Measurements from ENCODE around the gene LAMA2. TPM values are rescaled to one million over a fixed set of nuclear protein-coding genes. Genes with fewer than 3 reads are reported as not detected.

The LAMA2 gene
- total RNA-seq, 2 donors from 2014 or later: 7.0 to 14.4 TPM

- ATAC-seq (no peak), DNase-seq (no peak)
- intact Hi-C loops (cut with DNase I, micrococcal nuclease): no loop called here
Observed at GRCh38 chr6:129351807-129352206, 468.9 kb downstream of the LAMA2 start.

GRCh38 chr6:129353067-129353466 is 470.1 kb downstream of the LAMA2 start:
- DNase-seq (peak; percentile 26 to 34), ATAC-seq (peak; percentile 56)
- intact Hi-C loops (cut with DNase I, micrococcal nuclease): no loop called here

DNA sequence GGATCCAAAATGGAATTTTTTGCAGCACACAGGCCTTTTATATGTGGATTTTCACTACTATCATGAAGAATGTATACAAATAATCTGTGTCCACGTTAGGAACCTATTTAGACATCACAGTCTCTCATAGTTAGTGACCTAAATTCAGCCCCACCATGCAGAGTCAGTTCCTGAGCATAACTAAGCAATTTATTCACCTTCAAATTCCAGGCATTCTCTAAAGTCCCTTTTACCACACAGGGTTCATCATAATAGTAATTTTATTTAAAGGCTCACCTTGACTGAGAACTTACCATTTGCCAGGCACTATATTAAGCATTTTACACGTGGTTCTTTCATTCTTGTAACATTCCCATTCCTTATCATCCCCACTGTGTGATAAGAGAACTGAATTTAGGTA is 473.2 kb downstream of the LAMA2 start:
- DNase-seq (no peak), ATAC-seq (no peak)
- intact Hi-C loops (cut with DNase I, micrococcal nuclease): no loop called here

GRCh38 chr6:129359811-129360681 is 477.1 kb downstream of the LAMA2 start:
- DNase-seq: no peak
- intact Hi-C loops (cut with DNase I, micrococcal nuclease): no loop called here
- ATAC-seq: peak; percentile 98

DNA sequence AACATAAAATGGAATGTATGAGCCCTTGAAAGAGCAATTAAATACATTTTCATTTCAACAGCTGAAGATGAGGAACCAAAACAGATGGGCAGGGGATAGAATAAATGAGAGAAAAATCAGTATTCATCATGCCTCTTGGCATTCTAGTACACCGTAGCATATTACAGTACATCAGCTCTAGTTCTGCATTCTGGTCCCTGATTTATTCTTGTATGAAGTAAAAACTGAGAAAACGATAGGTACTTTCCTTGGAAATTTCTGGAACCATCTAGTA is 477.7 kb downstream of the LAMA2 start:
- DNase-seq (no peak), ATAC-seq (no peak)
- intact Hi-C loops (cut with DNase I, micrococcal nuclease): no loop called here

- ATAC-seq: no peak
Observed at GRCh38 chr6:129364037-129364436, 481.1 kb downstream of the LAMA2 start.

DNA sequence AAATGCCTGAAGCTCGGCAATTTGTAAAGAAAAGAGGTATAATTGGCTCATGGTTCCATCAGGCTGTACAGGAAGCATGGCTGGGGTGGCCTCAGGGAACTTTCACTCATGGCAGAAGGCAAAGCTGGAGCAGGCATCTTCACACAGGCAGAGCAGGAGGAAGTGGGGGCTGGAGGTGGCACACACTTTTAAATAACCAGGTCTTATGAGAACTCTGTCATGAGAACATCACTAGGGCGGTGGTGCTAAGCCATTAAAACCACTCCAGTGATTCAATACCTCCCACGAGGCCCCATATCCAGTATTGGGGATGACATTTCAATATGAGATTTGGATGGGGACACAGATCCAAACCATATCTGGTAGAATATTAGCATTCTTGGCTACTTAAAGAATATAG is 481.8 kb downstream of the LAMA2 start:
- no peak for DNase-seq
- intact Hi-C loops (cut with DNase I, micrococcal nuclease): no loop called here
- no peak for ATAC-seq

More at GRCh38 chr6:129364037-129364436, 481.1 kb downstream of the LAMA2 start:
- intact Hi-C loops (cut with DNase I, micrococcal nuclease): no loop called here
- no peak for DNase-seq

DNA sequence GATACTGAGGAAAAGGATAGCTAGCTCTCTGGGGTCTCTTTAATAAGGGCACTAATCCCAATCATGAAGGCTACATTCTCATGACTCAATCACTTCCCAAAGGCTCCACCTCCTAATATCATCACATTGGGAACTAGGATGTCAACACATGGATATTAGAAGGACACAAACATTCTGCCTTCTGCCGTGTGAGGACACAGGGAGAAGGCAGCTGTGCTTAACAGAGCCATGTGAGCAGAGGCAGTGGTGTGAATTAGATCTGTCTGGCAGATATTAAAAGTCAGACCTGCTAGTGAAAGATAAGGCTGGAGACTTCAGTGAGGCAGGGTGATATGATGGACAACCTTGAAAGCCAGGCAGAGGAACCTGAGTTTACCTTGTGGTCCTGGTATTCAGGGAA is 485.1 kb downstream of the LAMA2 start:
- ATAC-seq (no peak), DNase-seq (no peak)
- intact Hi-C loops (cut with DNase I, micrococcal nuclease): no loop called here

DNA sequence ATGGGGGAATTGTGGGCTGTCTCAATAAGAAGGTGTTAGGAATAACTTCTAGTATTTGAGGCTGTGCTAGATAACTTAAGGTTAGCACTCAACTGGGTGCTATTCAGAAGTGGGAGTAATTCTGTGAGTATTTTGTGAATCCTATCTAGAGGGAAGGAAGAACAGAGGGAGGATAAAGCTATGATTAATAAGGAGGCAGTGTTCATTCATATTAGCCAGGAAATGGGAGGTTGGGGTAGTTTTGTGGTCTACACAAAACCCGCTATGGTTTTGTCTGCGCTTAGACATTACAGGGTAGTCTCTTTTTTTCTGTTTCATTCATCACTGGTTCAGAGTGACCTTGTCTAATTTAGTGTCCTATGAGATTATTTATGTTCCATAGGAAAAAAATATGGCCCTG is 486.0 kb downstream of the LAMA2 start:
- intact Hi-C loops (cut with DNase I, micrococcal nuclease): no loop called here
- ATAC-seq (no peak), DNase-seq (no peak)

DNA sequence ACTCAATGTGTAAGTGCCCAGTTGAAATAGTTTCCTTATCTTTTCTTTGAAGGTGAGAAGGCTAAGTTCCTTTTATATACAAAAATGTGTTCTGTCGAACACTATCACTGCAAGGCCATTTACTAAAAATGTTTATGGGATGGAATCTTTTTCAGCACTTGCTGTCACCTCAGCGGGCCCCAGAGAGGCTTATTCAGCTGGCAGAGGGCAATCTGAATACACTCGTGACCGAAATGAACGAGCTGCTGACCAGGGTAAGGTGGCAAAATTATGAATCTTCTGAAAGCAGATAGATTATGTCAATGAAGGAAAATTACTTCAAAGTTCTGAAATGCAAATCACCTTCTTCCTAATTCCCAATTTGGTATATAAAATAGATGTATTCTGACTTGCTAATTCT is 486.8 kb downstream of the LAMA2 start:
- ATAC-seq: no peak
- DNase-seq: no peak
- intact Hi-C loops (cut with DNase I, micrococcal nuclease): loop anchor here in 1 of 2 donors (10.0 kb wide), 1 partner anchor 645 kb away; no protein-coding TSS in a partner anchor

- peak; percentile 27 to 61 for DNase-seq
- intact Hi-C loops (cut with DNase I, micrococcal nuclease): loop anchor here in 1 of 2 donors (10.0 kb wide), 1 partner anchor 646 kb away; no protein-coding TSS in a partner anchor
- peak; percentile 40 for ATAC-seq
Observed at GRCh38 chr6:129370268-129370916, 487.5 kb downstream of the LAMA2 start.

DNA sequence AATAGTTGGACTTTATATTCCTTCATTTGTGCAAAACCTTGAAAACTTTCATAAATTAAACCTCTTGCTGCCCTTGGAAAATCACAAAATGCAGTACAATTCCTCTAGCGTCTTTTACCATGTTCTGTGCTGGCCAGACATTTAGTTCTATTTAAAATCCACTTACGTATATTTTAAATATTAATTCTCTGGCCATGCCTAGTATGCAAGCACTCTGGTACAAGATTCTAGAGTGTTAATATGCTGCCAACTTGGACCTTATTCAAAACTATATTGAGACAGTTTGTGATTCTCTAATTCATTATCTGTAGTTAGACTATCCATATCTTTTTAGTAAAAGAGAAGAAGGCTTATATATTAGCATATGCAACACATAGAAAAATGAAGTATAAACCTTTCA is 498.9 kb downstream of the LAMA2 start:
- ATAC-seq (no peak), DNase-seq (no peak)
- intact Hi-C loops (cut with DNase I, micrococcal nuclease): no loop called here

GRCh38 chr6:129382916-129383315 is 500.0 kb downstream of the LAMA2 start:
- ATAC-seq (no peak), DNase-seq (no peak)
- intact Hi-C loops (cut with DNase I, micrococcal nuclease): no loop called here

GRCh38 chr6:129385117-129385516 is 502.2 kb downstream of the LAMA2 start:
- DNase-seq (no peak), ATAC-seq (no peak)
- intact Hi-C loops (cut with DNase I, micrococcal nuclease): no loop called here

DNA sequence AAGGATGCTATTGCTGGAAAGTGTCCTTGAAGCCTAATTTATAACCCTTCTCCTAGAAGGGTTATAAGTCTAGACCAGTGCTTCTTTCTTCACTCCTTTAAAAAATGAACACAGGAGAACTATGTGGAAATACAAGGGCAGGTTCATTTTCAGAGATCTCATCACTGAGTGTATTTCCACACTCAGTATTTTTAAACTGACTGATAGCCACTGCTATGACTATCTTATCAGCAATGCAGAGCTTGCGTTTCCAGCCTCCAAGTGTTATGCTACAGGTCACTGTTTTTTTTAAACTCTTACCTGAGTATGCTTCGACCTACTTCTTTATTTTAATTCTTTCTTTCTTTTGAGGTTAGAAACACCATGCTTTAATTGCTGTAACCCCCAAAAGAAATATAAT is 508.0 kb downstream of the LAMA2 start:
- intact Hi-C loops (cut with DNase I, micrococcal nuclease): no loop called here
- ATAC-seq (no peak), DNase-seq (no peak)

DNA sequence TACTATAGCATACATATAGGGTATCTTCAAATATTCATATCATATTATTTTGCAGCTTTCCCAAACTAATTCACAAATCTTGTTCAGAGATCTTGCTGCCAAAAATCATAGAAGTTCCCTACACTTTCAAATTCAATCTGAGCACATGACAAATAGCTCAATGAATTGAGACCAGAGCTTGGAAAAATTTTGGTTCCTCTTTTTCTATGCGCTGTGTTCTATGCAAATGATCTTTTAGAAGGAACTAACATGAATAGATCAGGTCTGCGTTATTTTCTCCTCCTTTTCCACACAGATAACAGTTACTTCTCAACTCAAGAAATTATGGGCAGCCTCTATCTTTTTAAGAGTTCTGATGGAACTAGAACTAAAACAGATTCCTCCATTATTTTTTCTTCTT is 510.7 kb downstream of the LAMA2 start:
- DNase-seq (no peak), ATAC-seq (no peak)
- intact Hi-C loops (cut with DNase I, micrococcal nuclease): no loop called here

GRCh38 chr6:129398764-129399163 is 515.8 kb downstream of the LAMA2 start:
- intact Hi-C loops (cut with DNase I, micrococcal nuclease): no loop called here
- ATAC-seq (no peak), DNase-seq (no peak)

DNA sequence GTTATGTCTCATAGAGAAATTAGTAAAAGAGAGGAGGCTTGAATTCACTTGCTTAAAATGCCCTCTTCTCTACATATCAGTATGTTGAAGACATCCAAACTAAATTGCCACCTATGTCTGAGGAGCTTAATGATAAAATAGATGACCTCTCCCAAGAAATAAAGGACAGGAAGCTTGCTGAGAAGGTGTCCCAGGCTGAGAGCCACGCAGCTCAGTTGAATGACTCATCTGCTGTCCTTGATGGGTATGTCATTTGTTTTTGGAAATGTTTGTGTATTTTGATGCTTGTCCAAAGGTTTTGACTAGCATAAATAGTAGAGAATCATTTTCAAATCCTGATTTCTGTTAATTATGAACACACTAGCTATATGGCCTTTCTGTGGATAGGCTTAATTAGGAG is 519.3 kb downstream of the LAMA2 start:
- ATAC-seq (no peak), DNase-seq (no peak)
- intact Hi-C loops (cut with DNase I, micrococcal nuclease): no loop called here

DNA sequence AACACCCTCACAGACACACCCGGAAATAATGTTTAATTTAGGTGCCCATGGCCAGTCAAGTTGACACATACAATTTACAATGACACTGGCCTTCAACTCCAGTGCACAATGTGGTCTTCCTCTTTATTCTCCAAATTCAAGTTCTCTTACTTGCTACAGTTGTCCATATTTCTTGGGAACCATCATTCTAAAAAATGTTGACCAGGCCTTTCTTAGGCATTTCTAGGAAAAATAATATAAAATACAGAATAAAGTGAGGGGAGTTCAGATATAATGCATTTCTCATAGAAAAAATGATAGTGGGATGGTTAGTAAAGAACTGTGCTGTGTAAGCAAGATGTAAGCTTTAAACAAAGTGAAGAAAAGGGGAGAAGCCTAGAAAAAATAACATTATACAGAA is 528.2 kb downstream of the LAMA2 start:
- no peak for ATAC-seq
- intact Hi-C loops (cut with DNase I, micrococcal nuclease): no loop called here
- DNase-seq: no peak

DNA sequence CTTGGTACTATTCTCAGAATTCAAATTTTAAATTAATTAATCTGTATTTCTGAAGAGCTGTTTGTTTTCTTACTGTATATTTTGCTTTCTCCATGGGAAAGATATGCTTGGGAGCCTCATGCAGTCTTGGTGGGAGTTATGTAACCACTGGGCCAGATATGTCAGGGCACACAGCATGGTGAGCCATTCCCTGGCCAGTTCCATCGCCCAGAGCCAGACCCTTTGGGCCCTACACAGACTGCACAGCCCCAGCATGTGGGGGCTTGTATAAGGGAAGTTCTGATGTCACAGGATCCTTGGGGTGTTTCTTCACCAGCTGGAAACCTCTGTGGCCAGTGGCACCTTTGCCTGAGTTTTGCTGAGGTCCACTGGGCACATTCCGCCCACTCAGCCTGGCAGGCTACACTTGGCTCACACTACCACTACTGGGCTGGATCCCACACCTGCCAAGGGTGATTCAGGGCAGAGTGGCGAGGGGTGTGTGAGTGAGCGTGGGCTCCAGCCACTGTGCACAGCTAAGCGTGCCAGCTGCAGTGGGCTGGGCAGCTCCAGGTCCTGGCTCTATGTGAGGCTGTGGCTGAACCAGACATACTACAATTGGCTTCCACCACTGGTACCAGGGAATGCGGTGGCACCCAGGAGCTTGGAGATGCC is 533.5 kb downstream of the LAMA2 start:
- ATAC-seq: no peak
- intact Hi-C loops (cut with DNase I, micrococcal nuclease): no loop called here

More for the DNA sequence above, 533.5 kb downstream of the LAMA2 start:
- DNase-seq: no peak
